Activated CD8-positive, alpha-beta memory T cell treated with anti-CD3 and anti-CD28 coated beads, Interleukin-2, amount 10 ng/mL, durations not matched to agents 7 days and 5 days (primary cell): ENCODE measurements around the gene GPRC5C. TPM values are rescaled to one million over a fixed set of nuclear protein-coding genes. Genes with fewer than 3 reads are reported as not detected.

Source experiments
- ATAC-seq: fragments of 150-1000 bp; cut with Tn5 transposase; one replicate; pipeline ENCODE4 v1.10.0; 2021; ENCODE audit warnings: moderate library complexity
- CTCF ChIA-PET: fragments of 350-600 bp; sonication (Branson Sonifier 250); formaldehyde crosslinking; loops from one replicate; lab custom pipeline; 2021; ENCODE audit warnings: antibody characterized with exemption; lab: Charles Lee
- DNase-seq: peaks from one replicate; pipeline ENCODE4 v3.0.0-alpha.2; 2020
- H3K27ac Mint-ChIP-seq: one replicate; pipeline ENCODE4 v1.8.0; 2021; ENCODE audit warnings: mild to moderate bottlenecking, mixed read lengths
- H3K27me3 Mint-ChIP-seq: one replicate; pipeline ENCODE4 v1.8.0; 2021; ENCODE audit warnings: mixed read lengths
- H3K36me3 Mint-ChIP-seq: one replicate; pipeline ENCODE4 v1.8.0; 2021; ENCODE audit warnings: mild to moderate bottlenecking, mixed read lengths
- H3K4me1 Mint-ChIP-seq: one replicate; pipeline ENCODE4 v1.8.0; 2021; ENCODE audit warnings: mixed read lengths
- H3K4me3 Mint-ChIP-seq: one replicate; pipeline ENCODE4 v1.8.0; 2021; ENCODE audit warnings: mild to moderate bottlenecking, moderate library complexity, mixed read lengths
- H3K9me3 Mint-ChIP-seq: one replicate; pipeline ENCODE4 v1.8.0; 2022; ENCODE audit warnings: low read depth, mixed read lengths
- total RNA-seq, 2 experiments: library from RNA; stranded (reverse); gene quantifications; one replicate each; pipeline ENCODE4 v1.2.3, GENCODE V29; 2021

The GPRC5C gene, protein sequence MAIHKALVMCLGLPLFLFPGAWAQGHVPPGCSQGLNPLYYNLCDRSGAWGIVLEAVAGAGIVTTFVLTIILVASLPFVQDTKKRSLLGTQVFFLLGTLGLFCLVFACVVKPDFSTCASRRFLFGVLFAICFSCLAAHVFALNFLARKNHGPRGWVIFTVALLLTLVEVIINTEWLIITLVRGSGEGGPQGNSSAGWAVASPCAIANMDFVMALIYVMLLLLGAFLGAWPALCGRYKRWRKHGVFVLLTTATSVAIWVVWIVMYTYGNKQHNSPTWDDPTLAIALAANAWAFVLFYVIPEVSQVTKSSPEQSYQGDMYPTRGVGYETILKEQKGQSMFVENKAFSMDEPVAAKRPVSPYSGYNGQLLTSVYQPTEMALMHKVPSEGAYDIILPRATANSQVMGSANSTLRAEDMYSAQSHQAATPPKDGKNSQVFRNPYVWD
- not detected for total RNA-seq

DNA sequence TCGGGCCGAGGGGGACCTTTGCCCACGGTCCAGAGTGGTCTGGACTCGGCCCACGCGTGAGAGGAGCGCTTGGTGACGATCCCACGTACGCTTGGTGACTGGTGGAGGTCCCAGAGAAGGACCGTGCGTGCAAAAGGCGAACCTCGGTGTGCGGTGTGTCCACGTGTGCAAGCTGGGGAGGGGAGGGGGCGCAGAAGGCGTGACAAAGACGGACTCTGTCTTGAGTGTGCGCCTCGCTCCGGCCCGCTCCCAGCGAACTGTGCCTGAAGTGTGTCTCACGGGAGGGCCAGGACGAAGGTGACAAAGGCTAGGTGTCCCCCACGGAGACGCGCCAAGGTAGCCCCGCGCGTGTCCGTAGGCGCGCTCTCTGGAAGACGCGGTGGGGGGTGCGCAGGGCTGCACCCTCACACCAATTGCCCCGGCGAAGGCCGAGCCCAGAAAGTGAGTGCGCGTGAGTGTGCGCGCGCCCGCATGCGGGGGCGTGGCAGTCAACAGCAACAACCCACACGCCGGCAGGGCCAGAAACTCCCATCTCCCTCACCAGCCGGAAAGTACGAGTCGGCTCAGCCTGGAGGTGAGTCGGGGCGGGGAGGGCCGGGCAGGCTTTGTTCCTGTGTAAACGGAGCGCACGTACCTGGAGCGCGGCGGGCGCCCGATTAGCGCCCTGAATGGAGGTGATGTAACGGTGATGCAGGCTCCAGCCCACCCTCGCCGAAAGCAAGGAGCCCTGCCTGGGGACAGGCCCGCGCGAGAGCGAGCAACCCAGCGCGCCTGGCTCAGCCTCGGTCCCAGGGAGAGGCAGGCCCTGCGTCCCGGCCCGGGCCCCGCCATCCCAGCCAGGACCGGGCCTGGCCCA lies at the start of gene GPRC5C:
GPRC5C (plus strand) TSS at position 521 of the 856 bp plus-strand sequence. CDS start 7,689 bp downstream, outside the sequence.
- peaks cover 10% of the 10 kb centered on the region for H3K4me1 Mint-ChIP-seq
- peak; percentile 72 for ATAC-seq
- H3K27me3 Mint-ChIP-seq, result peaks cover 68% of the 10 kb centered on the region
- no peaks in the 10 kb centered on the region for H3K36me3 Mint-ChIP-seq
- no peak within 1 kb of the TSS for H3K27ac Mint-ChIP-seq
- peak; percentile 58 for DNase-seq
- CTCF ChIA-PET, result interaction anchor here (1.8 kb wide), 1 partner anchor 53 kb away, joined by 4 read pairs; no protein-coding TSS in a partner anchor
- H3K9me3 Mint-ChIP-seq, result no peaks in the 10 kb centered on the region
- H3K4me3 Mint-ChIP-seq, result peak within 1 kb of the TSS; percentile 43

DNA sequence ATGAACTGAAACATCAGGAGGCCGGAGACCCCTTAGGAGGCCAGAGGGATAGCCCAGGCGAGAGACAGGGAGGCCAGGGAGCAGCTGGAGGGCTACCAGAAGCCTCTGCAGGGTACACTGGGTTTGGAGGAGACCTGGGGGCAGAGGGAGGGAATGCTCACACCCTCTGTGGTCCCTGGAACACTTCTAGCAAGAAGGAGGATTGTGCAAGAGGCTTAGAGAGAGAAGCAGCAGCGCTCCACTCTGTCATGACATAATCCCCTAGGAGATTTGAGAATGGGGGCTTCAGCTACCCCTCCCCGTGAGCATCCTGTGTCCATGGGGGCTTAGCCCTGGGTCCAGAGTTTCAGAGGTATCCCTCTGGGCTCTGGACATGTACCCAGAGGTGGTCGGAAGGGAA lies 48.7 kb upstream of the GPRC5C start:
- Mint-ChIP-seq H3K4me1 (peaks cover 10% of the 10 kb centered on the region), H3K9me3 (no peaks in the 10 kb centered on the region), H3K4me3 (no peak overlapping the region), H3K27me3 (peaks cover 3% of the 10 kb centered on the region), H3K27ac (no peak overlapping the region), H3K36me3 (no peaks in the 10 kb centered on the region)
- ATAC-seq, result no peak
- CTCF ChIA-PET, result interaction anchor here (6.9 kb wide), 1 partner anchor 14 kb away, joined by 72 read pairs; the partner anchor contains the start of gene GPR142
- DNase-seq, result no peak

DNA sequence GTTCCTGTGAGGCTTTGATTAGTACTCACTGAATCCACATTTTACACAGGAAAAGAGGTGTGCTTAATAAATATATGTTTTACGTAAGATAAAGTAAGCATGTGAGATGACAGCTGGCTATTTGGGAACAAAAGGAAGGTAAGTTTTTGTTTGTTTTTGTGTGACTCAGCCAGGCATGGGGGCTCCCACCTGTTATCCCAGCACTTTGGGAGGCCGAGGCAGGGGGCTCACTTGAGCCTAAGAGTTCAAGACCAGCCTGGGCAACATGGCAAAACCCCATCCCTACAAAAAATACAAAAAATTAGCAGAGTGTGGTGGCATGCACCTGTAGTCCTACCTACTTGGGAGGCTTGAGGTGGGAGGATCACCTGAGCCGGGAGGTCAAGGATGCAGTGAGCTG lies 46.7 kb upstream of the GPRC5C start:
- ATAC-seq (no peak), DNase-seq (no peak)
- Mint-ChIP-seq H3K4me1 (peaks cover 2% of the 10 kb centered on the region), H3K27me3 (peaks cover 7% of the 10 kb centered on the region), H3K4me3 (no peak overlapping the region), H3K9me3 (no peaks in the 10 kb centered on the region), H3K27ac (no peak overlapping the region), H3K36me3 (no peaks in the 10 kb centered on the region)
- CTCF ChIA-PET, result interaction anchor here (1.0 kb wide), 2 partner anchors 9 to 51 kb away, joined by 3 to 5 read pairs; no protein-coding TSS in a partner anchor

DNA sequence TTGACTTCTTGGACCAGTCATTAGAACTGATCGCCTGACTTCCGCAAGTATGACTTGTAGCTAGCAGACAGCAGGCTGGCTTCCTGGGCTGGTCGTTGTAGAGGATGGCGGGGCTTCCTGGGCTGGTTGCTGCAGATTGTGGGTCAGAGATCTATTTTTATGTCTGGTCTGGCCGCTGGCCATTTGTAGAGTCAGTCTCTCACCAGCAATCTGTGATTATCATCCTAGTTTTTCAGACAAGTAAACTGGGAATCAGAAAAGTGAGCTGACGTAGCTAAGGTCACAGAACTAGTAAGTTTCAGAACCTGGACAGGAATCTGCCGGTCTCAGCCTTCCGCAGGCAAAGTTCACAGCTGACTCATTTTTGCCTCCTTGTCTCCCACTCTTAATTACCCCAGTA lies 45.5 kb upstream of the GPRC5C start:
- H3K4me3 Mint-ChIP-seq, result no peak overlapping the region
- H3K27me3 Mint-ChIP-seq, result peaks cover 13% of the 10 kb centered on the region
- H3K9me3 Mint-ChIP-seq, result no peaks in the 10 kb centered on the region
- ATAC-seq, result no peak
- H3K36me3 Mint-ChIP-seq, result no peaks in the 10 kb centered on the region
- no peaks in the 10 kb centered on the region for H3K4me1 Mint-ChIP-seq
- no peak overlapping the region for H3K27ac Mint-ChIP-seq
- no peak for DNase-seq
- CTCF ChIA-PET, result no interaction called here

DNA sequence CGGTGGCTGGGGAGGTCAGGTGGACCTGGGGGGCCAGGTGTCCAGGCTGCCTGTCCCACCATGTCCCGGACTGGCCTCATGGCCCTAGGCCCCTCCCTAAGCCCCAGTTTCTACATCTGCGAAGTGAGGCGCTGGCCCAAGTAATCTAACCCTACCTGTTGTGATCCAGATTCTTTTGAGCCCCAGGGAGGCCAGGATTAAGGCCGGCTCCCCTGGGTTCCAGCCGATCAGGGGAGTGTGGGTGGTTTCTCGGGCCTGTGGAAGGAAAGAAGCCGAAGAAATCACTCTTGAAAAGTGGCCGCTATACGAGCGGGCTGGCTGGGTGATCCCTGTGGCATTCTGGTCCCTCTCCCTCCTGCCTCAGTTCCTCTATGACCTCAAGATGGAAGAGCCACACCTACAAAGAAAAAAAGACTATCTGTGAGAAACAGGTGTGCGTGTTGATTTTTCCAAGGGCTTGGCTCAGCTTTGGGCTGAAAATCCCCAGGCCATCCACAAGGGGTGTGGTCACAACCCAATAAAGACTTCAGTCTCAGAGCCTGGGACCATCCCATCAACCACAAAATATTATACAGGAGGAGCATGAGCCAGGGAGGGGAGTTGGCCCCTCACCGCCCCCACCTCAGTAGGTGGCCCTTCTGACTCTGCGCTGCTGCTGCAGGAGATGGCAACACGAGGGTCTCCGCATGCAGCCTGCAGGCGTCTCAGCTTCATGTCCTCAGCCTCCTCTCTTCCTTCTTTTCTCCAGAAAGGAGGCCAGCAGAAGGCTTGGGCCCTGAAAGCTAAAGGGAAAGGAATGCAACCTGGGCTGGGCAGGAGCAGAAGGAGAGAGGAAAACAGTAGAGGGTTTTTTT lies 44.3 kb upstream of the GPRC5C start:
- CTCF ChIA-PET, result no interaction called here
- Mint-ChIP-seq H3K9me3 (no peaks in the 10 kb centered on the region), H3K4me1 (no peaks in the 10 kb centered on the region), H3K36me3 (no peaks in the 10 kb centered on the region), H3K4me3 (no peak overlapping the region), H3K27ac (no peak overlapping the region), H3K27me3 (peaks cover 17% of the 10 kb centered on the region)
- DNase-seq (no peak), ATAC-seq (no peak)

DNA sequence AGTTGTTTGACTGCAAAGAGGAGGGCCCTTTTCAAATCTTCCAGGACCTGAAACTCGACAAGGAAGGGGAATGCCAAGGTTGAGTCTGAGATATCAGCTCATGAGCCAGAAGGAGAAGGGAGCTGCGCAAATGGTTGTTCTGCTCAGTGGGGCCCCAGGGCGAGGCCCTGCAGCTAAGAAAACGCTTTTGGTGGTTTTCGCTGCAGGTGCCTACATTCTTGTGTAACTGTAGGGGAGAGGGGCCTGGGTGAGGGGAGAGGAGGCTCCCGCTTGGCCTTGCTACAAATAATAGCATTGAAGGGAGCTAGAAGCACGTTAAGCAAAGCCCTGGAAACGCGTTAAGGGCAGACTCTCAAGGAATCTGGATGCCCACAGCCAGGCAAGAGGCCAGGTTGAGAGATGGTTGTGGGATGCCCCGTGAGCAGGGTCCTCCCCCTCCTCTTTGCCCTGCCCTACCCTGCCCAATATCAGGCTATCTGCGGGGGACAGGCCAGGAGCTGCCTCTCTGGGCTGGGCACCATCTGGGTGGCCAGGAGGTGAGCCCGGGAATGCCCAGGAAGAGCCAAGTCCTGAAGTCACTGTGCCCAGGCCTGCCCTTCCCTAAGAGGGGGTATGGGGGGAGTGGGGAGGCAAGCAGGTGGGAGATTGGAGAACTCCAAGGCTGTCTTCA lies 42.7 kb upstream of the GPRC5C start:
- Mint-ChIP-seq H3K27me3 (peaks cover 17% of the 10 kb centered on the region), H3K36me3 (no peaks in the 10 kb centered on the region), H3K9me3 (no peaks in the 10 kb centered on the region), H3K4me1 (no peaks in the 10 kb centered on the region), H3K4me3 (no peak overlapping the region), H3K27ac (no peak overlapping the region)
- CTCF ChIA-PET, result interaction anchor here (1.2 kb wide), 1 partner anchor 10 kb away, joined by 6 read pairs; no protein-coding TSS in a partner anchor
- ATAC-seq (no peak), DNase-seq (no peak)

DNA sequence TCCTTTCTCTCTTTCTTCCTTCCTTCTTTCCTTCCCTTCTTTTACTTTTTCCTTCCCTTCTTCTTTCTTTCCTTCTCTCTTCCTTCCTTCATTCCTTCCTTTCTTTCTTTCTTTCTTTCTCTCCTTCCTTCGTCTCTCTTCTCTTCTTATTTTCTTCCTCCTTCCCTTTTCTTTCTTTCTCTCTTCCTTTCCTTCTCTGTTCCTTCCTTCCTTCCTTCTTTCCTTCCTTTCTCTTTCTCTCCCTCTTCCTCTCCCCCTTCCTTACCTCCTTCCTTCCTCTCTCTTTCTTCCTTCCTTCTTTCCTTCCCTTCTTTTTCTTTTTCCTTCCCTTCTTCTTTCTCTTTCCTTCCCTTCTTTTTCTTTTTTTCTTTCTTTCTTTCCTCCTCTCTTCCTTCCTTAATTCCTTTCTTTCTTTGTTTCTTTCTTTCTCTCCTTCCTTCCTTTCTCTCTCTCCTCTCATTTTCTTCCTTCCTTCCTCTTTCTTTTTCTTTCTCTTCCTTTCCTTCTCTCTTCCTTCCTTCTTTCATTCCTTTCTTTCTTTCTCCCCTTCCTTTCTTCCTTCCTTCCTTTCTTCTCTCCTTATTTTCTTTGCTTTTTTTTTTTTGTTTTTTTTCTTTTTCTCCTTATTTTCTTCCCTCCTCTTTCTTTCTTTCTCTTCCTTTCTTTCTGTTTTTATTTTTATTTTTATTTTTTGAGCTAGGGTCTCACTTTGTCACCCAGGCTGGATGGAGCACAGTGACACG lies 41.8 kb upstream of the GPRC5C start:
- Mint-ChIP-seq H3K4me3 (no peak overlapping the region), H3K27me3 (peaks cover 17% of the 10 kb centered on the region), H3K9me3 (no peaks in the 10 kb centered on the region), H3K27ac (no peak overlapping the region), H3K4me1 (no peaks in the 10 kb centered on the region), H3K36me3 (no peaks in the 10 kb centered on the region)
- ATAC-seq, result no peak
- CTCF ChIA-PET, result interaction anchor here (1.2 to 3.4 kb wide), 2 partner anchors 11 kb away, joined by 6 to 23 read pairs; no protein-coding TSS in a partner anchor
- no peak for DNase-seq

DNA sequence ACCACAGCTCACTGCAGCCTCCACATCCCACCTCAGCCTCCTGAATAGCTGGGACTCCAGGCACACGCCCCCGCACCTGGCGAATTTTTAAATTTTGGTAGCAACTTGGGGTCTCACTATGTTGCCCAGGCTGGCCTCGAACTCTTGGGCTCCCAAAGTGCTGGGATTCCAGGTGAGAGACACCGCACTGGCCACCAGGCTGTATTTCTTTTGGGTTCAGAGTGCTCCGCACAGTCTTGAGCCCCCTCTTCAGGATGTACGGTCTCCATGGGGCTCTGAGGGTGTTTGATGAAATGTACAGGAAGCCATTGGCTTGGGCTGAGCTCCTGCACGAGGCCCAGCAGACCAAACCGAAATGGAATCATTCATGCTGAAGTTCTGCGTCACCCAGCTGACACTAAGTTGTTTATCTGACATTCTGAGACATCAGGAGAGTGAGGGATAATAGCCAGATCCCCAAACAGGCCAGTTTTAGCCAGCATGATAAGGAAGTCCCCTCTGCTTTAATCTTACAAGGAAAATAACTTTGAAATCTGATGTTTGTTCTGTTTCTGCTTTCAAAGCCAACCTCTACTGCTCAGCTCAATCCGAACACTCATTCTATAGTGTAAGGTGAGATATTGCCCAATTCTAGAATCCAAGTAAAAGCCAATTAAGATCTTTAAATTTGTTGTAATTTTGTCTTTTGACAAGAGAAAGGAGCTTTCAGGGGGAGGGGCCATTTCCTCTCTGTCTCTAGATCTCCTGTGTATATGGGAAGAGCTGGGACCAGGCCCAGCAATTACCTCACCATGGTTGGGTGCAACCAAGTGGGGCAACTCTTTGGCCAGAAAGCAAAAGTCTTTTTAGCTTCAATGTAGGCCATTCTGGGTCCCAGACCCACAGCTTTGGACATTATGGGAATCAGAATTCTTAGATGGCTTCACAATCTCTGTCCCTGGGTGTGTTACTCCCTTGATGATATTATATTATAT lies 40.9 kb upstream of the GPRC5C start:
- Mint-ChIP-seq H3K27ac (no peak overlapping the region), H3K27me3 (peaks cover 17% of the 10 kb centered on the region), H3K36me3 (no peaks in the 10 kb centered on the region), H3K4me3 (no peak overlapping the region), H3K4me1 (no peaks in the 10 kb centered on the region), H3K9me3 (no peaks in the 10 kb centered on the region)
- CTCF ChIA-PET, result interaction anchor here (0.7 to 3.4 kb wide), 5 partner anchors 11 to 67 kb away, joined by 3 to 23 read pairs (median 4); no protein-coding TSS in a partner anchor
- DNase-seq (no peak), ATAC-seq (no peak)

DNA sequence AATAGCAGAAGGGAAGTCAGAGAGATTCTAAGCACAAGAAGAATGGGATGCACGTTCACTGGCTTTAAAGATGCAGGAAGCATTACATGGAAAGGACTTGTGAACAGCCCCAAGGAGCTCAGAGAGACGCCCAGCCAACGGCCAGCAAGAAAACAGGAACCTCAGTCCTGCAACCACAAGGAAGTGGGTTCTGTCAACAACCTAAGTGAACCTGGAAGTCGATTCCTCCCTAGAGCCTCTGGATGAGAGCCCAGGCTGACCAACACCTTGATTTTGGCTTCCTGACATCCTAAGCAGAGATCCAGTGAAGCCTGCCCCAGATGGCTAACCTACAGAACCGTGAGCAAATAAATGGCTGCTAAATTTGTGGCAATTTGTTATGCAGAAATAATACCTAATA lies 40.1 kb upstream of the GPRC5C start:
- no peak for ATAC-seq
- Mint-ChIP-seq H3K27me3 (peaks cover 17% of the 10 kb centered on the region), H3K4me3 (no peak overlapping the region), H3K4me1 (no peaks in the 10 kb centered on the region), H3K9me3 (no peaks in the 10 kb centered on the region), H3K36me3 (no peaks in the 10 kb centered on the region), H3K27ac (no peak overlapping the region)
- DNase-seq, result no peak
- CTCF ChIA-PET, result interaction anchor here (1.1 to 3.4 kb wide), 4 partner anchors 12 to 66 kb away, joined by 3 to 23 read pairs (median 4); no protein-coding TSS in a partner anchor

DNA sequence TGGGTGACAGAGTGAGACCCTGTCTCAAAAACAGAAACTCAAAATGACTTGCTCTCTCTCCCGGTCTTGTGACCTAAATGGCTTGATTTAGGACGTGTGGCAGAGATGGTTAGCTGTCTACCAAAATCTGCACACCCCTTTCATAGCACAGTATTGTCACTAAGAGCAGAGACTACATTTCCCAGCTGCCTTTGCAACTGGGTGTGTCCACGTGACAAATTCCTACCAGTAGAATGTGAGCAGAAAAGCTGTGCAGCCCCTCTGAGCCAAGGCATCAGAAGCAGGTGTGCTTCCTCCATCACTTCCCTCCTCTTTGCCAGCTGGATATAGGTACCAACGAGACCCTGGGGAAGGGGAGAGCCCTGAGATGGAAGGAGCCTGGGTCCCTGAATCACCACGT lies 39.0 kb upstream of the GPRC5C start:
- DNase-seq, result no peak
- Mint-ChIP-seq H3K9me3 (no peaks in the 10 kb centered on the region), H3K4me1 (no peaks in the 10 kb centered on the region), H3K27me3 (peaks cover 17% of the 10 kb centered on the region), H3K36me3 (no peaks in the 10 kb centered on the region), H3K4me3 (no peak overlapping the region), H3K27ac (no peak overlapping the region)
- CTCF ChIA-PET, result interaction anchor here (0.9 to 3.4 kb wide), 3 partner anchors 9 to 25 kb away, joined by 3 to 23 read pairs (median 9); partner anchors contain the start of gene GPR142
- ATAC-seq, result no peak
